Suppressor macrophage treated with lipopolysaccharide for 4 hours (primary cell): ENCODE measurements around the gene LGALS1.
"Not testable (repeated sequence)": the region's sequence is repeated elsewhere in the genome, so short reads cannot be mapped to it uniquely, and the experiment has no call there.

ENCODE experiments used
- DNase-seq: peaks from one replicate; pipeline ENCODE4 v3.0.0-alpha.2; 2020

Gene LGALS1

GRCh38 chr22:37639771-37640590, 35.5 kb upstream of the LGALS1 start:
- peak; percentile 50 for DNase-seq

DNA sequence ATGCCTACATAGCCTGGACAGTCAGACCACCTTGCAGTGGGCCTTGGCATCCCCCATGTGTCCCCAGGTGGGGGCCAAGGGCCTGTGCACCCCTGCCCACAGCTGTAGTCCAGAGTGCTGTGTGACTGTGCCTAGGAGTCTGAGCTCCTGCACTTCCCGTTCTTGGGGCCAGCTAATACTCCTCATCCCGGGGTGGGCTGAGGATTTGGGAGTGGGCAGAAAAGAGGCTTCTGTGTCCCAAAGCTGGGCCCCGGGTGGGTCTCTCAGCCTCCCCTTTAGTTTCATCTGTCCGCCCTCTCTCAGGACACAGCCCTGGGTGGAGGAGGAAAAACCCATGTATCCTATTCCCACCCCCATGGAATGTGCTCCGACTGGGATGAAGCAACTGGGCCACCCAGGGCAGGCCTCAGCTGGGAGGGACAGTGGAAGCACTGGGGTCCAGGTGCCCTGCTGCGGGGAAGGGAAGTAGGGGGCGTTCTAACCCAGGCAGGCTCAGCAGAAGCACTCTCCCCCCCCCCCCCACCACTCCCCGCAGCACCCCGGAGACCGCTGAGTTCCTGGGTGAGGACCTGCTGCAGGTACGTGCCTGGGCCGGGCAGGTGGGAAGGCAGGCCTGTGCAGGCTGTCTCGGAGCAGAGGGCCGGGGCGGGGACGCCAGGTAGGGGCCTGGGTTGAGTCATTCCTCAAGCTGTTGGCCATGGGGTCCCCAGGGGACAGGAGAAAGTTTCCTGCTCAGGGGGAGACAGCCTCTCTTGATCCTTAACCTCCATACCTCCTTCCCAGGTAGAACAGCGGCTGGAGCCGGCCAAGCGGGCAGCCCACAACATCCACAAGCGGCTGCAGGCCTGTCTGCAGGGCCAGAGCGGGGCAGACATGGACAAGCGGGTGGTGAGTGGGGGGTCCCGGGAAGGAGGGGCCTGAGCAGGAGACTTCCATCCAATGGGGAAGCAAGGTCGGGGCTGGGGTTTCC, 34.6 kb upstream of the LGALS1 start:
- no peak for DNase-seq

- no peak for DNase-seq
These were observed 33.9 kb upstream of the LGALS1 start for GRCh38 chr22:37641561-37641949.

- peak; percentile 89 for DNase-seq
These were observed 32.1 kb upstream of the LGALS1 start for GRCh38 chr22:37643225-37643847.

DNA sequence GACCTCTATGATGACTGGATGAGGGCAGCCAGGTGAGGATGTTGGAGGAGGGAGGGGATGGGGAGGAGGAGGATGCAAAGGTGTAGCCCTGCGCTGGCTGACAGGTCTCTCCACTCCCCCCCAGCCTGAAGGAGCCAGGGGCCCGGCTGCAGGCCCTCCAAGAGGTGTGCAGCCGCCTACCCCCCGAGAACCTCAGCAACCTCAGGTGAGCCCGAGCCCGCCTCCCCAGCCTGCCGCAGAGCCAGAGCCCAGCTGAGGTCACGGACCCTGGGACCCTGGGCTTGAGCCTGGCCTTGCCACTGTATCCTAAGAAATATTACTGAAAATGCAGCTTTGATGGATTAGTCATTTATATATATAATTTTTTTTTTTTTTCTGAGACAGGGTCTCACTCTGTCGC, 28.1 kb upstream of the LGALS1 start:
- no peak for DNase-seq

DNA sequence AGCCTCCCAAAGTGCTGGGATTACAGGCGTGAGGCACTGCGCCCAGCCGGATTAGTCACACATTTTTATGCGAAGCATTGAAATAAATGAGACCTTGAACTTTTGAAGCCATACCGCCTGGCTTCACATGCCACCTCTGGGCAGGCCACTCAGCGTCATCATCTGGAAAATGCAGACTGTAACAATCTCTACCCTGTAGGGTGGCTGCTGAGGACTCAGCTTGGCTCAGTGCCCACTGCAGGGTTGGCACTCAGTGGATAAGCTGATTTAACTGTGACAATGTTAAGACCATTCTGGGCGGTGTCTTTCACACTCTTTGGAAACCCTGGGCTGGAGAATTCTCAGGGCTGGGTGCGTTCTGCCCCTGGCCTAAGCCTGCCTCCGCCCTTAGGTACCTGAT, 27.5 kb upstream of the LGALS1 start:
- DNase-seq: no peak

- DNase-seq: no peak
These were observed 24.8 kb upstream of the LGALS1 start for GRCh38 chr22:37650463-37651136.

- DNase-seq: no peak
These were observed 20.7 kb upstream of the LGALS1 start for GRCh38 chr22:37654563-37655251.

GRCh38 chr22:37655252-37655563, 20.2 kb upstream of the LGALS1 start:
- DNase-seq: no peak

DNA sequence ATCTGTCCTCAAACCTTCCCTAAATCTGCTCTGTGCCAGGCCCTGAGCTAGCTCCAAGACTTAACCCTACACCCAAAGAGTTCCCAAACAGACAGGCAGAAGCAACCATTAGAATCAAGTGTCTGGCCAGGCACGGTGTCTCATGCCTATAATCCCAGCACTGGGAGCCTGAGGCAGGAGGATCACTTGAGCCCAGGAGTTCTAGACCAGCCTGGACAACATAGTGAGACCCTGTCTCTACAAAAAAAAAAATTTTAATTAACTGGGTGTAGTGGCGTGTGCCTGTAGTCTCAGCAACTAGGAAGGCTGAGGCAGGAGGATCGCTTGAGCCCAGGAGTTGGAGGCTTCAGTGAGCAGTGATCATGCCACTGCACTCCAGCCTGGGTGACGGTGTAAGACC, 18.9 kb upstream of the LGALS1 start:
- DNase-seq: not testable (repeated sequence)

DNA sequence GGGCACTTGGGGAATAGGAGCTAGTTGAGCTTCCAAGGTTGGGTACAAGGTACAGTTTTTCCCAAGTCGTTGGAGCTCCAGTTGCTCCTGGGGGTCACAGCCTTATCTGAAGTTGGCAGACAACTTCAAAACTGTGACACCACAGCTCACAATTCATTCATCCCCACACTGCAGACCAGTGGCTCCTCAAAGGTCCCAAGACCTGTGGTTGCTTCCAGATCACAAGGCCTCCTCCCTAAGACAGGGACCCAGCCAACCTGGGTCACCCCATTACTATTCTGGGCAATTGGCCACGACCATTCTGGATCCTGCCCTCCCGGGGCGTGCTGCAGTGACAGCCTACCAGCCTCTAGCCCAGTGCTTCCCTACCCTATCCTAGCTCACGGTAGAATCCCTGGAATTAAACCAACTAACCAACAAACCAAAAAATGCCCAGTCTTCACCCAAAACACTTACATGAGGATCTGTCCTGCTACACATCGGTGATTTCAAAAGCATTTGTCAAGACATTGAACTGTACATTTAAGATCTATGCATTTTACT, 17.8 kb upstream of the LGALS1 start:
- DNase-seq: no peak

DNA sequence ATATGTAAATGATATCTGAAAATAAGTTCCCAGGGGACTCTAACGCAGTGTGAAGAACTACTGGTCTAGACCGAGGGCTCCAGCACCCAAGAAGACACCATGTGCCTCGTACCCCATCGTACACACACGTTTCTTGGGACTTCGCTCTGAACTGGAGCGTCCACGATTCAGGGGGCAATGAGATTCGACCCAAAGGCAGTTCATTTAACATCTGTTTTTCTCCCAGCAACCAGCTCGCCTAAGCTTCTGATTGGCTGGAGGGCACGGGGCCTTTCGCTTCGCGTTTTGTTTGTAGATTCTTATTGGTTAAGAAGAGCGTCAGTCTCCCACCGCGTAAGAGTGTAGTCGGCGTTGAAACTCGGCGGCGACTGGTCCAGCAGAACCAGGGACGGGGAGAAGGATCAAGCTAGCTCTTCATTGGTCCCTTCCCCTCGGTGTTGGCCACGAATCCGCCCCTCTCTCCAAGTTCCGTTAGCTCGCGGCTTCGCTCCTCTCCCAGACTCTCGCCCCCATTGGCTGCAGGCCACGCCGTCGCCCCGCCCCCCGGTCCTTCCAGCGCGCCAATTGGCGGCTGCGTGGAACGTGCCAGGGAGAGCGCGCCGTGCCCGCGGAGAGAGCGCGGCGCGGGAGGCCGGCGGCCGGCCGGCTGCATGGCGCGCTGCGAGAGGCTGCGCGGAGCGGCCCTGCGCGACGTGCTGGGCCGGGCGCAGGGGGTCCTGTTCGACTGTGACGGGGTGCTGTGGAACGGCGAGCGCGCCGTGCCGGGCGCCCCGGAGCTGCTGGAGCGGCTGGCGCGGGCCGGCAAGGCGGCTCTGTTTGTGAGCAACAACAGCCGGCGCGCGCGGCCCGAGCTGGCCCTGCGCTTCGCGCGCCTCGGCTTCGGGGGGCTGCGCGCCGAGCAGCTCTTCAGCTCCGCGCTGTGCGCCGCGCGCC, 17.0 kb upstream of the LGALS1 start, which contains the start of gene PDXP:
Gene PDXP (plus strand): TSS at position 591 of the 933 bp plus-strand sequence. CDS start 60 bp downstream, at position 651.
- peak; percentile 99 for DNase-seq

- no peak for DNase-seq
These were observed 16.2 kb upstream of the LGALS1 start for GRCh38 chr22:37659066-37659896.

DNA sequence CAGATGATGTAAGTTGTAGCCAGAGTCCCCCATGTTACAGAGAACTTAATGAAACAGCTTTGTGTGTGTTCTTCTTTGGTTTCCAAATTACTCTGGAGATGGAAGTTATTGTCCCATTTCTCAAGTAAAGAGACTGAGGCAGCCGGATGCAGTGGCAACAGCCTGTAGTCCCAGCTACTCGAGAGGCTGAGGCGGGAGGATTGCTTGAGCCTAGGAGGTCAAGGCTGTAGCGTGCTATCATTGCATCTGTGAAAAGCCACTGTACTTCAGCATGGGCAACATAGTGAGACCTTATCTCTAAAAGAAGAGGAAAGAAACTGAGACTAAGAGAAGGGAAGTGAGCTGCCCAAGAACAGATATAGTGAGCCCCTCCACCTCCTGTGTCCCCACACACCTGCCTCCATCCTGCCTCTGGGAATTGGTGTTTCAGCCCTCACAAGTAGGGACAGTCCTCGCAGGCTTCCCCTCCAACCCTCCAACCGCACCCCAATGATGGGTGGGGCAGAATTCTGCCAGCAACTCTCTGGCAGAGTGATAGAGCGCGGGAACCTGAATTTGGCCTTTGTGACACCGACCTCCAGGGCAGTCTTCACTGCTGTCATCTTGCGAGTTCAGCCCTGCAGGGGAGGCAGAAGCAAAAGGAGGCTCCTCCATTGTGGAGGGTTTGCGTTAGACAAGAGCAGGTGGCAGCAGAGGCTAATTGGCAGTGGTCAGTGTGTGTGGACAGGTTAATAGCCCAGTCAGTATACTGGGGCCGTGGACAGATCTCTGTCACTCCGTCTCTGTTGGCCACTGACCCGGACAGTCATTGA, 15.3 kb upstream of the LGALS1 start:
- DNase-seq: no peak

GRCh38 chr22:37660709-37661045, 14.8 kb upstream of the LGALS1 start:
- no peak for DNase-seq

GRCh38 chr22:37661160-37661924, 14.1 kb upstream of the LGALS1 start:
- no peak for DNase-seq

GRCh38 chr22:37662039-37662438, 13.4 kb upstream of the LGALS1 start:
- peak; percentile 61 for DNase-seq

GRCh38 chr22:37663521-37664140, 11.8 kb upstream of the LGALS1 start:
- DNase-seq: no peak
